IMR-90 (cell line): ENCODE results near the gene YPEL1. TPM values are rescaled to one million over a fixed set of nuclear protein-coding genes. Genes with fewer than 3 reads are reported as not detected.

Experiments
- ATAC-seq: fragments of 200-7000 bp; cut with Tn5 transposase; 2 replicates; pipeline ENCODE4 v1.9.1; 2020; ENCODE audit warnings: low read depth, mild to moderate bottlenecking, moderate library complexity
- BruUV-seq: library from RNA; stranded (reverse); fragments of 400-500 nt; replicated peaks from 2 replicates; lab custom pipeline; 2021; lab: Mats Ljungman, UMichigan
- CTCF ChIA-PET: fragments of 300-600 bp; formaldehyde crosslinking; extraction: SDS; loops from one replicate; lab custom pipeline; 2021; ENCODE audit warnings: antibody characterized with exemption; lab: Yijun Ruan, JAX
- POLR2A ChIA-PET: fragments of 300-600 bp; sonication (Branson Sonifier 250); formaldehyde crosslinking; loops from one replicate; lab custom pipeline; 2022; ENCODE audit warnings: antibody characterized with exemption; ENCODE audit not compliant: unreplicated experiment; lab: Charles Lee
- DNase-seq: peaks from one replicate; pipeline ENCODE4 v3.0.0; 2013
- H2AFZ ChIP-seq: replicated peaks from 2 replicates; pipeline ENCODE3; 2013; ENCODE audit warnings: low read length, mild to moderate bottlenecking; ENCODE audit not compliant: poor library complexity
- H2AK5ac ChIP-seq: 2 replicates; pipeline ENCODE4 v1.6.1; 2013; ENCODE audit warnings: low read depth, low read length, inconsistent platforms
- H2AK9ac ChIP-seq: replicated peaks from 2 replicates; pipeline ENCODE3; 2013; ENCODE audit warnings: mild to moderate bottlenecking, low read depth, low read length, moderate library complexity; ENCODE audit not compliant: poor library complexity
- H2BK120ac ChIP-seq: 2 replicates; pipeline ENCODE4 v1.6.1; 2013; ENCODE audit warnings: low read depth, low read length, inconsistent platforms
- H2BK15ac ChIP-seq: 3 replicates; pipeline ENCODE4 v1.6.1; 2013; ENCODE audit warnings: low read depth, low read length, inconsistent platforms
- H2BK20ac ChIP-seq: 2 replicates; pipeline ENCODE4 v1.6.1; 2013; ENCODE audit warnings: low read depth, mild to moderate bottlenecking, inconsistent platforms, low read length, moderate library complexity
- H2BK5ac ChIP-seq: 2 replicates; pipeline ENCODE4 v1.6.1; 2013; ENCODE audit warnings: mild to moderate bottlenecking, low read depth, low read length, inconsistent platforms; ENCODE audit not compliant: poor library complexity, severe bottlenecking
- H3K14ac ChIP-seq: replicated peaks from 2 replicates; pipeline ENCODE4 v1.6.1; 2013; ENCODE audit warnings: low read depth, low read length, inconsistent platforms
- H3K18ac ChIP-seq: 2 replicates; pipeline ENCODE4 v1.6.1; 2013; ENCODE audit warnings: low read depth, low read length, control low read depth
- H3K23ac ChIP-seq: 2 replicates; pipeline ENCODE4 v1.6.1; 2013; ENCODE audit warnings: low read depth, low read length, inconsistent platforms
- H3K27ac ChIP-seq: 2 replicates; pipeline ENCODE4 v1.5.1; 2013; ENCODE audit warnings: mild to moderate bottlenecking, control low read depth, low read length; ENCODE audit not compliant: insufficient read depth
- H3K27me3 ChIP-seq: 2 replicates; pipeline ENCODE4 v1.6.1; 2013; ENCODE audit warnings: low read length; ENCODE audit not compliant: control insufficient read depth, insufficient read depth
- H3K36me3 ChIP-seq: 2 replicates; pipeline ENCODE4 v1.6.1; 2013; ENCODE audit warnings: low read length, mixed read lengths; ENCODE audit not compliant: control insufficient read depth, insufficient read depth
- H3K4ac ChIP-seq: 2 replicates; pipeline ENCODE4 v1.6.1; 2013; ENCODE audit warnings: low read depth, low read length, inconsistent platforms
- H3K4me1 ChIP-seq: 2 replicates; pipeline ENCODE4 v1.6.1; 2013; ENCODE audit warnings: low read length, mixed read lengths; ENCODE audit not compliant: control insufficient read depth, insufficient read depth
- H3K4me2 ChIP-seq: 2 replicates; pipeline ENCODE4 v1.6.1; 2013; ENCODE audit warnings: low read depth, mild to moderate bottlenecking, control low read depth, low read length, moderate library complexity
- H3K4me3 ChIP-seq: 2 replicates; pipeline ENCODE4 v1.5.1; 2013; ENCODE audit warnings: low read depth, mild to moderate bottlenecking, control low read depth, low read length, moderate library complexity; ENCODE audit not compliant: insufficient read depth
- H3K56ac ChIP-seq: 2 replicates; pipeline ENCODE4 v1.6.1; 2013; ENCODE audit warnings: low read length, inconsistent platforms; ENCODE audit not compliant: insufficient read depth; ENCODE audit errors: extremely low read depth
- H3K79me1 ChIP-seq, 2 experiments: 2 replicates each; pipeline ENCODE4 v1.6.1; 2013; ENCODE audit warnings: low read length in 2 of 2, inconsistent platforms in 1 of 2, low read depth in 1 of 2
- H3K9ac ChIP-seq: 2 replicates; pipeline ENCODE4 v1.6.1; 2013; ENCODE audit warnings: low read depth, low read length, control low read depth
- H3K9me1 ChIP-seq: 2 replicates; pipeline ENCODE4 v1.6.1; 2013; ENCODE audit warnings: low read length, inconsistent platforms; ENCODE audit not compliant: insufficient read depth
- H3K9me3 ChIP-seq: 2 replicates; pipeline ENCODE4 v1.6.1; 2013; ENCODE audit warnings: low read length; ENCODE audit not compliant: control insufficient read depth, insufficient read depth
- H4K20me1 ChIP-seq: 2 replicates; pipeline ENCODE4 v1.6.1; 2013; ENCODE audit warnings: low read length, inconsistent platforms; ENCODE audit not compliant: insufficient read depth
- H4K5ac ChIP-seq: 2 replicates; pipeline ENCODE4 v1.6.1; 2013; ENCODE audit warnings: mild to moderate bottlenecking, low read depth, low read length, control low read depth
- H4K8ac ChIP-seq, 2 experiments: 2 replicates each; pipeline ENCODE4 v1.6.1; 2013; ENCODE audit warnings: low read depth in 2 of 2, low read length in 2 of 2, control low read depth in 1 of 2, inconsistent platforms in 1 of 2
- H4K91ac ChIP-seq: 2 replicates; pipeline ENCODE4 v1.6.1; 2013; ENCODE audit warnings: low read depth, low read length, inconsistent platforms; ENCODE audit not compliant: insufficient read depth
- BHLHE40 ChIP-seq: fragments of 150-350 bp; IDR thresholded peaks from 2 replicates; pipeline ENCODE4 v1.6.1; 2016; ENCODE audit warnings: mild to moderate bottlenecking, low read depth, low read length
- CEBPB ChIP-seq: IDR thresholded peaks from 2 replicates; pipeline ENCODE4 v1.6.1; 2012; ENCODE audit warnings: low read depth, low read length, improper control_type of control experiment
- CHD1 ChIP-seq: IDR thresholded peaks from 2 replicates; pipeline ENCODE4 v1.6.1; 2012; ENCODE audit warnings: low read depth, low read length, improper control_type of control experiment
- FOS ChIP-seq: fragments of 150-350 bp; IDR thresholded peaks from 2 replicates; pipeline ENCODE4 v1.6.1; 2016; ENCODE audit warnings: low read depth, low read length
- MAFK ChIP-seq: IDR thresholded peaks from 2 replicates; pipeline ENCODE4 v1.6.1; 2012; ENCODE audit warnings: low read depth, low read length, improper control_type of control experiment
- MAZ ChIP-seq: IDR thresholded peaks from 2 replicates; pipeline ENCODE4 v1.6.1; 2012; ENCODE audit warnings: low read depth, mild to moderate bottlenecking, low read length, improper control_type of control experiment, moderate library complexity, borderline replicate concordance
- MXI1 ChIP-seq: IDR thresholded peaks from 2 replicates; pipeline ENCODE4 v1.6.1; 2012; ENCODE audit warnings: low read depth, mild to moderate bottlenecking, low read length, moderate library complexity, borderline replicate concordance
- NFE2L2 ChIP-seq: fragments of 150-350 bp; IDR thresholded peaks from 2 replicates; pipeline ENCODE4 v1.6.1; 2016; ENCODE audit warnings: low read depth, mild to moderate bottlenecking, low read length
- POLR2A ChIP-seq: IDR thresholded peaks from 2 replicates; pipeline ENCODE4 v1.6.1; 2012; ENCODE audit warnings: mild to moderate bottlenecking, low read depth, low read length
- RAD21 ChIP-seq: IDR thresholded peaks from 2 replicates; pipeline ENCODE4 v1.6.1; 2012; ENCODE audit warnings: low read length, improper control_type of control experiment
- RCOR1 ChIP-seq: IDR thresholded peaks from 2 replicates; pipeline ENCODE4 v1.6.1; 2012; ENCODE audit warnings: mild to moderate bottlenecking, low read length, improper control_type of control experiment; ENCODE audit not compliant: insufficient replicate concordance
- RFX5 ChIP-seq: IDR thresholded peaks from 2 replicates; pipeline ENCODE4 v1.8.0; 2012; ENCODE audit warnings: low read depth, mild to moderate bottlenecking, low read length, moderate library complexity
- SMC3 ChIP-seq: fragments of 150-350 bp; IDR thresholded peaks from 2 replicates; pipeline ENCODE4 v1.6.1; 2016; ENCODE audit warnings: low read depth, mild to moderate bottlenecking, antibody characterized with exemption, low read length, moderate library complexity
- dilution Hi-C: fragments of 300-500 bp; cut with HindIII; formaldehyde crosslinking; loops from one replicate; pipeline ENCODE4 v1.14.3; 2018; ENCODE audit warnings: low sequenced_read_pairs; ENCODE audit not compliant: unreplicated experiment
- in situ Hi-C: fragments of 300-500 bp; cut with MboI; formaldehyde crosslinking; loops from 3 replicates; pipeline ENCODE4 v1.14.3; 2019; ENCODE audit warnings: low sequenced_read_pairs, inconsistent platforms, mixed read lengths
- intact Hi-C: fragments of 100-400 bp; cut with micrococcal nuclease; formaldehyde crosslinking; loops from 2 replicates; pipeline ENCODE4 v1.10.0; 2022
- polyA plus RNA-seq, 3 experiments: library from polyadenylated mRNA; depleted of rRNA; stranded (reverse); fragments of >200 nt; gene quantifications; 2 replicates each; pipeline ENCODE4 v1.2.3, GENCODE V29; 2012; ENCODE audit warnings: low replicate concordance in 1 of 3
- total RNA-seq: library from RNA; depleted of rRNA; stranded (reverse); fragments of >200 nt; gene quantifications from 2 replicates; pipeline ENCODE4 v1.2.3, GENCODE V29; 2012
- TF ChIP-seq, protein P1 (sequence below): fragments of 150-350 bp; IDR thresholded peaks from 2 replicates; pipeline ENCODE4 v1.6.1; 2017; ENCODE audit warnings: mild to moderate bottlenecking, antibody characterized with exemption, low read length, low read depth
- TF ChIP-seq, protein P2 (sequence below): conservative IDR thresholded peaks from 2 replicates; pipeline ENCODE4 v1.5.1; 2012; ENCODE audit warnings: mild to moderate bottlenecking, low read depth, low read length, improper control_type of control experiment
- TF ChIP-seq, protein P3 (sequence below): fragments of 150-350 bp; IDR thresholded peaks from 2 replicates; pipeline ENCODE4 v1.6.1; 2016; ENCODE audit warnings: low read depth, mild to moderate bottlenecking, low read length, moderate library complexity, borderline replicate concordance

The YPEL1 gene
- total and polyA plus RNA-seq, 2 of the 4 experiments (the other 2 are of a cell fraction): 0.72 to 1.3 TPM

DNA sequence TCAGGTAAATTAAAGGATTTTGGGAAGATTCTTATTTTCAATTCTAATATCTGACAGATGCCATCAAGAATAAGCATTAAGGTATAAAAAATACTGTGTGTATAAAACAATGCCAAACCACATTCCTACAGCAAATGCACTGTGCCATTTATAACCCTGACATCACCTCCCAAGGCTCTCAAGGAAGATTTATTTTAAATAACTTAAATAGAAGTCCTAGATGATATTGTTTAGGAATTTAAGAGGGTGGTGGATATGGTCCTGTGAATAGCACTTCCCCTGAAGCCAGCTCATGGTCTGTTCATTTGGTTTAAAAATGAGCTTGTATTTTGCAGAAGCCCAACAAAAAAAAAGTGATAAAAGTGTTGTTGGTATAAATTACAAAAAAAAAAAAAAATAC lies 37.7 kb downstream of the YPEL1 start:
- Histone ChIP-seq H3K9ac (no peak overlapping the region), H4K20me1 (peaks cover 25% of the 10 kb centered on the region), H3K4me1 (peaks cover 16% of the 10 kb centered on the region), H3K27ac (no peak overlapping the region), H3K23ac (no peak overlapping the region), H2AK9ac (no peak overlapping the region), H3K9me3 (no peaks in the 10 kb centered on the region), H3K27me3 (no peaks in the 10 kb centered on the region), H2BK120ac (no peak overlapping the region), H3K4me3 (no peak overlapping the region), H3K14ac (no peak overlapping the region), H3K9me1 (peaks cover 30% of the 10 kb centered on the region), H4K5ac (no peak overlapping the region), H3K4ac (no peak overlapping the region), H3K36me3 (peaks cover 60% of the 10 kb centered on the region), H2BK15ac (no peak overlapping the region), H2BK20ac (no peak overlapping the region), H3K79me1 (peaks cover 0 to 21% of the 10 kb centered on the region in 2 experiments; a peak in 1 of 4 replicates), H4K8ac (no peak overlapping the region), H2AFZ (no peak overlapping the region), H3K56ac (no peak overlapping the region), H2AK5ac (no peak overlapping the region), H3K18ac (no peak overlapping the region), H3K4me2 (no peak overlapping the region), H2BK5ac (peak overlapping the region; percentile 44), H4K91ac (no peak overlapping the region)
- POLR2A ChIA-PET: interaction anchor here (0.5 to 1.0 kb wide), 4 partner anchors 10 to 1302 kb away, joined by 3 to 12 read pairs (median 8); no protein-coding TSS in a partner anchor
- DNase-seq (peak; percentile 82), ATAC-seq (peak; percentile 75)
- dilution Hi-C loops: no loop called here
- intact Hi-C loops: no loop called here
- in situ Hi-C loops: no loop called here
- TF ChIP-seq RFX5 (no peak), FOS (no peak), RAD21 (no peak), MXI1 (no peak), CHD1 (no peak), BHLHE40 (no peak), SMC3 (no peak), CEBPB (no peak), RCOR1 (no peak), POLR2A (no peak), MAZ (no peak), NFE2L2 (no peak), MAFK (no peak)
- TF ChIP-seq, protein P1, sequence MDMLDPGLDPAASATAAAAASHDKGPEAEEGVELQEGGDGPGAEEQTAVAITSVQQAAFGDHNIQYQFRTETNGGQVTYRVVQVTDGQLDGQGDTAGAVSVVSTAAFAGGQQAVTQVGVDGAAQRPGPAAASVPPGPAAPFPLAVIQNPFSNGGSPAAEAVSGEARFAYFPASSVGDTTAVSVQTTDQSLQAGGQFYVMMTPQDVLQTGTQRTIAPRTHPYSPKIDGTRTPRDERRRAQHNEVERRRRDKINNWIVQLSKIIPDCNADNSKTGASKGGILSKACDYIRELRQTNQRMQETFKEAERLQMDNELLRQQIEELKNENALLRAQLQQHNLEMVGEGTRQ: no peak
- TF ChIP-seq, protein P2, sequence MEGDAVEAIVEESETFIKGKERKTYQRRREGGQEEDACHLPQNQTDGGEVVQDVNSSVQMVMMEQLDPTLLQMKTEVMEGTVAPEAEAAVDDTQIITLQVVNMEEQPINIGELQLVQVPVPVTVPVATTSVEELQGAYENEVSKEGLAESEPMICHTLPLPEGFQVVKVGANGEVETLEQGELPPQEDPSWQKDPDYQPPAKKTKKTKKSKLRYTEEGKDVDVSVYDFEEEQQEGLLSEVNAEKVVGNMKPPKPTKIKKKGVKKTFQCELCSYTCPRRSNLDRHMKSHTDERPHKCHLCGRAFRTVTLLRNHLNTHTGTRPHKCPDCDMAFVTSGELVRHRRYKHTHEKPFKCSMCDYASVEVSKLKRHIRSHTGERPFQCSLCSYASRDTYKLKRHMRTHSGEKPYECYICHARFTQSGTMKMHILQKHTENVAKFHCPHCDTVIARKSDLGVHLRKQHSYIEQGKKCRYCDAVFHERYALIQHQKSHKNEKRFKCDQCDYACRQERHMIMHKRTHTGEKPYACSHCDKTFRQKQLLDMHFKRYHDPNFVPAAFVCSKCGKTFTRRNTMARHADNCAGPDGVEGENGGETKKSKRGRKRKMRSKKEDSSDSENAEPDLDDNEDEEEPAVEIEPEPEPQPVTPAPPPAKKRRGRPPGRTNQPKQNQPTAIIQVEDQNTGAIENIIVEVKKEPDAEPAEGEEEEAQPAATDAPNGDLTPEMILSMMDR: no peak
- TF ChIP-seq, protein P3, sequence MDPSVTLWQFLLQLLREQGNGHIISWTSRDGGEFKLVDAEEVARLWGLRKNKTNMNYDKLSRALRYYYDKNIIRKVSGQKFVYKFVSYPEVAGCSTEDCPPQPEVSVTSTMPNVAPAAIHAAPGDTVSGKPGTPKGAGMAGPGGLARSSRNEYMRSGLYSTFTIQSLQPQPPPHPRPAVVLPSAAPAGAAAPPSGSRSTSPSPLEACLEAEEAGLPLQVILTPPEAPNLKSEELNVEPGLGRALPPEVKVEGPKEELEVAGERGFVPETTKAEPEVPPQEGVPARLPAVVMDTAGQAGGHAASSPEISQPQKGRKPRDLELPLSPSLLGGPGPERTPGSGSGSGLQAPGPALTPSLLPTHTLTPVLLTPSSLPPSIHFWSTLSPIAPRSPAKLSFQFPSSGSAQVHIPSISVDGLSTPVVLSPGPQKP: no peak
- BruUV-seq: no TSS peak
- CTCF ChIA-PET: interaction anchor here (0.6 kb wide), 2 partner anchors 308 to 995 kb away, joined by 3 to 4 read pairs; no protein-coding TSS in a partner anchor
